Measurements from ENCODE around the gene C14orf93.

DNA sequence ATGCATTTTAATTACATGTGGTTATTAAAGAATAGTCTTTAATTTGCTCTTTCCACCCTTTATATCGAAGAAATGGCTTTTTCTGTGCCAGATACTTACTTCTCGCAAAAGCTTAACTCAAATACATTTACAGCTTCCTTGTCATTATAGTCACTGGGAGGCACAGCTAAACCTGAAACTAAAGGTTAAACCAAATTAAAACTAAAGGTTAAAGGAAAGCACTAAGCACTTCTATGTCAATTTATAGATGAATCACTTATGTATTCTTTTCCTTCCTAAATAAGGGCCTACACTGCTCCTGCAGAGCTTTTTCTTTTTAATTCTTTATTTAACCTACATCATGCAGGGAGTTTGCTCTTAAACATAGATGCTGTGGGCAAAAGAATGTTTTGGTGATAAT lies 9.1 kb downstream of the C14orf93 start:
- TF ChIP-seq CTCF (IDR thresholded peaks at IDR 0.05), result no peak
- no peak for TF ChIP-seq EZH2 (IDR thresholded peaks at IDR 0.05; ENCODE audit: borderline replicate concordance, insufficient read depth, low read depth, low read length, poor library complexity, severe bottlenecking)
